Keratinocyte (primary cell): ENCODE data around the gene TGM5.

Experiments
- EZH2 ChIP-seq: IDR thresholded peaks from one replicate; pipeline ENCODE4 v1.6.1; 2012; ENCODE audit warnings: inconsistent platforms, mild to moderate bottlenecking, low read length, moderate library complexity
- TF ChIP-seq, protein P1 (sequence below), 3 experiments: IDR thresholded peaks in 1 of 3; conservative IDR thresholded peaks in 1 of 3; optimal IDR thresholded peaks in 1 of 3; 2 replicates in 2 of 3; 3 replicates in 1 of 3; pipeline versions ENCODE3 to v1.5.1; 2011; ENCODE audit warnings: low read length in 3 of 3, mild to moderate bottlenecking in 3 of 3, moderate library complexity in 2 of 3, control low read depth in 1 of 3, inconsistent platforms in 1 of 3; ENCODE audit not compliant: insufficient read depth in 2 of 3; ENCODE audit errors: extremely low read depth in 1 of 3

DNA sequence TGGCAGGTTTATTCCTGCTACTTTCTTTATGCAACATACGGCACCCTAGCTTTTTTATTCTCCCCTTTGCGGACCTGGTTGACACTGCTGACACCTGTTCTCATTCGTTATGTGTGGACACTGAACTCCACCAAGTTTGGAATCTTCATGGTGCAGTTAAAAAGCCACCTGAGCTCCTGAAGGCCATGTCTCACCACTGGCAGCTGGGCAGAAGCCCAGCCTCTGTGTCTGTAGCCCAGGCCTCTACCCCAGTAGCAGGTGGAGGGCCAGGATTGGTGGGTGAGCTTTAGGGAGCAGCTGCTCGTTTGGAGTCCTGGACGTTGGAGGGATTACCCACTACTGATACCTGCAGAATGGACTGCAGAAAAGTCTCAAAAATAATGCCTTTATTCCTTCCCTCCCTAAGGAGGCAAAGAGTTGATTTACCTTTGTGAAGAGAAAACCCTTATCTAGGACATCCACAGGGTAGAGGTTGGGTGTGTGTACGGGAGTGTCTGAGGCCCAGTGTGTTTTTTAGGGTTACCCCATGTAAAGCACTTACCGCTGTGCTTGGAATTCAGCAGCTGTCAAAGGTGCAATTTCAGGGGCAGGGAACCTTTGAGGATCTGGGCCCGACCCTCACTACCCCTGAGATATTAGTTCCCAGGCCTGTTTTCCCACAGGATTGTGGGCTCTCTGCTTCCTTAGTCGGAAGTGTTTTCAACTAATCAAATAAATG is 82.2 kb downstream of the TGM5 start:
- TF ChIP-seq, protein P1, sequence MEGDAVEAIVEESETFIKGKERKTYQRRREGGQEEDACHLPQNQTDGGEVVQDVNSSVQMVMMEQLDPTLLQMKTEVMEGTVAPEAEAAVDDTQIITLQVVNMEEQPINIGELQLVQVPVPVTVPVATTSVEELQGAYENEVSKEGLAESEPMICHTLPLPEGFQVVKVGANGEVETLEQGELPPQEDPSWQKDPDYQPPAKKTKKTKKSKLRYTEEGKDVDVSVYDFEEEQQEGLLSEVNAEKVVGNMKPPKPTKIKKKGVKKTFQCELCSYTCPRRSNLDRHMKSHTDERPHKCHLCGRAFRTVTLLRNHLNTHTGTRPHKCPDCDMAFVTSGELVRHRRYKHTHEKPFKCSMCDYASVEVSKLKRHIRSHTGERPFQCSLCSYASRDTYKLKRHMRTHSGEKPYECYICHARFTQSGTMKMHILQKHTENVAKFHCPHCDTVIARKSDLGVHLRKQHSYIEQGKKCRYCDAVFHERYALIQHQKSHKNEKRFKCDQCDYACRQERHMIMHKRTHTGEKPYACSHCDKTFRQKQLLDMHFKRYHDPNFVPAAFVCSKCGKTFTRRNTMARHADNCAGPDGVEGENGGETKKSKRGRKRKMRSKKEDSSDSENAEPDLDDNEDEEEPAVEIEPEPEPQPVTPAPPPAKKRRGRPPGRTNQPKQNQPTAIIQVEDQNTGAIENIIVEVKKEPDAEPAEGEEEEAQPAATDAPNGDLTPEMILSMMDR (optimal IDR thresholded peaks at IDR 0.05 in 1 of 3, IDR thresholded peaks at IDR 0.05 in 1 of 3, conservative IDR thresholded peaks at IDR 0.05 in 1 of 3; ENCODE audit: extremely low read depth in 1 of 3, insufficient read depth in 2 of 3, low read length in 3 of 3), result no peak
- TF ChIP-seq EZH2, result no peak
